WTC11 (cell line): Measurements from ENCODE around the gene YARS2.

Source experiments
- JUN ChIP-seq: sonication (generic); formaldehyde crosslinking; IDR thresholded peaks from 2 replicates; pipeline ENCODE4 v1.8.0; 2023; ENCODE audit warnings: mild to moderate bottlenecking, missing genetic modification reagents
- ZNF121 ChIP-seq: sonication (generic); formaldehyde crosslinking; IDR thresholded peaks from 2 replicates; pipeline ENCODE4 v1.8.0; 2023; ENCODE audit warnings: missing genetic modification reagents
- ZNF423 ChIP-seq: fragments of 250-450 bp; sonication (Bioruptor Pico); IDR thresholded peaks from 2 replicates; pipeline ENCODE4 v2.1.2; 2022; ENCODE audit warnings: mild to moderate bottlenecking, moderate library complexity
- TF ChIP-seq, protein P1 (sequence below): fragments of 200-600 bp; IDR thresholded peaks from 2 replicates; pipeline ENCODE4 v1.8.0; 2022; ENCODE audit warnings: antibody characterized with exemption
- TF ChIP-seq, protein P2 (sequence below): sonication (generic); formaldehyde crosslinking; conservative IDR thresholded peaks from 2 replicates; pipeline ENCODE4 v1.8.1; 2022; ENCODE audit warnings: mild to moderate bottlenecking, missing genetic modification reagents
- TF ChIP-seq, protein P3 (sequence below): sonication (generic); formaldehyde crosslinking; IDR thresholded peaks from 2 replicates; pipeline ENCODE4 v1.8.1; 2023; ENCODE audit warnings: mild to moderate bottlenecking, missing genetic modification reagents, moderate library complexity
- TF ChIP-seq, protein P4 (sequence below): sonication (generic); formaldehyde crosslinking; IDR thresholded peaks from 2 replicates; pipeline ENCODE4 v1.8.0; 2022; ENCODE audit warnings: mild to moderate bottlenecking, missing genetic modification reagents
- TF ChIP-seq, protein P5 (sequence below): sonication (generic); formaldehyde crosslinking; IDR thresholded peaks from 2 replicates; pipeline ENCODE4 v1.8.1; 2023; ENCODE audit warnings: mild to moderate bottlenecking, missing genetic modification reagents, borderline replicate concordance

DNA sequence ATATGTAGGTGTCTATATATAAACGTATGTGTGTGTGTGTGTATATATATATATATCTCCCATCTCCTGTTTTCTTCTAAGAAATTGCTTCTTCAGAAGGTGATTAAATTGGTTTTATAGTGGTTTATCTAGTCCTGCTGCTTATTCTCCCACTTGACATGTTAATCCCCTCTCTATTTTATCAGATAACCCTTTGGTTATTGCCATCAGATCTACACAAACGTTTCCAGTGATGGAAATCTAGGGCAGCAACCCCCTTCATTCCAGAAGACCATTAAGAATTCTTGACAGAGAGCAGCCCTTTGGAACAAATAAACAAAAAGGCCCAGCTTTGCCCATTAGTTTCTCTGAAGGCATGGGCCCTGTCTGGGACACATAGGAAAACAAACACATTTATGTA is 34.2 kb upstream of the YARS2 start:
- TF ChIP-seq, protein P1, sequence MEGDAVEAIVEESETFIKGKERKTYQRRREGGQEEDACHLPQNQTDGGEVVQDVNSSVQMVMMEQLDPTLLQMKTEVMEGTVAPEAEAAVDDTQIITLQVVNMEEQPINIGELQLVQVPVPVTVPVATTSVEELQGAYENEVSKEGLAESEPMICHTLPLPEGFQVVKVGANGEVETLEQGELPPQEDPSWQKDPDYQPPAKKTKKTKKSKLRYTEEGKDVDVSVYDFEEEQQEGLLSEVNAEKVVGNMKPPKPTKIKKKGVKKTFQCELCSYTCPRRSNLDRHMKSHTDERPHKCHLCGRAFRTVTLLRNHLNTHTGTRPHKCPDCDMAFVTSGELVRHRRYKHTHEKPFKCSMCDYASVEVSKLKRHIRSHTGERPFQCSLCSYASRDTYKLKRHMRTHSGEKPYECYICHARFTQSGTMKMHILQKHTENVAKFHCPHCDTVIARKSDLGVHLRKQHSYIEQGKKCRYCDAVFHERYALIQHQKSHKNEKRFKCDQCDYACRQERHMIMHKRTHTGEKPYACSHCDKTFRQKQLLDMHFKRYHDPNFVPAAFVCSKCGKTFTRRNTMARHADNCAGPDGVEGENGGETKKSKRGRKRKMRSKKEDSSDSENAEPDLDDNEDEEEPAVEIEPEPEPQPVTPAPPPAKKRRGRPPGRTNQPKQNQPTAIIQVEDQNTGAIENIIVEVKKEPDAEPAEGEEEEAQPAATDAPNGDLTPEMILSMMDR, result no peak
- TF ChIP-seq, protein P2, sequence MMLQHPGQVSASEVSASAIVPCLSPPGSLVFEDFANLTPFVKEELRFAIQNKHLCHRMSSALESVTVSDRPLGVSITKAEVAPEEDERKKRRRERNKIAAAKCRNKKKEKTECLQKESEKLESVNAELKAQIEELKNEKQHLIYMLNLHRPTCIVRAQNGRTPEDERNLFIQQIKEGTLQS, result no peak
- TF ChIP-seq ZNF121 (CRISPR knock-in tag) (no peak), ZNF423 (no peak), JUN (no peak)
- TF ChIP-seq, protein P3, sequence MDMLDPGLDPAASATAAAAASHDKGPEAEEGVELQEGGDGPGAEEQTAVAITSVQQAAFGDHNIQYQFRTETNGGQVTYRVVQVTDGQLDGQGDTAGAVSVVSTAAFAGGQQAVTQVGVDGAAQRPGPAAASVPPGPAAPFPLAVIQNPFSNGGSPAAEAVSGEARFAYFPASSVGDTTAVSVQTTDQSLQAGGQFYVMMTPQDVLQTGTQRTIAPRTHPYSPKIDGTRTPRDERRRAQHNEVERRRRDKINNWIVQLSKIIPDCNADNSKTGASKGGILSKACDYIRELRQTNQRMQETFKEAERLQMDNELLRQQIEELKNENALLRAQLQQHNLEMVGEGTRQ (CRISPR knock-in tag), result no peak
- TF ChIP-seq, protein P4, sequence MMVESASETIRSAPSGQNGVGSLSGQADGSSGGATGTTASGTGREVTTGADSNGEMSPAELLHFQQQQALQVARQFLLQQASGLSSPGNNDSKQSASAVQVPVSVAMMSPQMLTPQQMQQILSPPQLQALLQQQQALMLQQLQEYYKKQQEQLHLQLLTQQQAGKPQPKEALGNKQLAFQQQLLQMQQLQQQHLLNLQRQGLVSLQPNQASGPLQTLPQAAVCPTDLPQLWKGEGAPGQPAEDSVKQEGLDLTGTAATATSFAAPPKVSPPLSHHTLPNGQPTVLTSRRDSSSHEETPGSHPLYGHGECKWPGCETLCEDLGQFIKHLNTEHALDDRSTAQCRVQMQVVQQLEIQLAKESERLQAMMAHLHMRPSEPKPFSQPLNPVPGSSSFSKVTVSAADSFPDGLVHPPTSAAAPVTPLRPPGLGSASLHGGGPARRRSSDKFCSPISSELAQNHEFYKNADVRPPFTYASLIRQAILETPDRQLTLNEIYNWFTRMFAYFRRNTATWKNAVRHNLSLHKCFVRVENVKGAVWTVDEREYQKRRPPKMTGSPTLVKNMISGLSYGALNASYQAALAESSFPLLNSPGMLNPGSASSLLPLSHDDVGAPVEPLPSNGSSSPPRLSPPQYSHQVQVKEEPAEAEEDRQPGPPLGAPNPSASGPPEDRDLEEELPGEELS, result no peak
- TF ChIP-seq, protein P5, sequence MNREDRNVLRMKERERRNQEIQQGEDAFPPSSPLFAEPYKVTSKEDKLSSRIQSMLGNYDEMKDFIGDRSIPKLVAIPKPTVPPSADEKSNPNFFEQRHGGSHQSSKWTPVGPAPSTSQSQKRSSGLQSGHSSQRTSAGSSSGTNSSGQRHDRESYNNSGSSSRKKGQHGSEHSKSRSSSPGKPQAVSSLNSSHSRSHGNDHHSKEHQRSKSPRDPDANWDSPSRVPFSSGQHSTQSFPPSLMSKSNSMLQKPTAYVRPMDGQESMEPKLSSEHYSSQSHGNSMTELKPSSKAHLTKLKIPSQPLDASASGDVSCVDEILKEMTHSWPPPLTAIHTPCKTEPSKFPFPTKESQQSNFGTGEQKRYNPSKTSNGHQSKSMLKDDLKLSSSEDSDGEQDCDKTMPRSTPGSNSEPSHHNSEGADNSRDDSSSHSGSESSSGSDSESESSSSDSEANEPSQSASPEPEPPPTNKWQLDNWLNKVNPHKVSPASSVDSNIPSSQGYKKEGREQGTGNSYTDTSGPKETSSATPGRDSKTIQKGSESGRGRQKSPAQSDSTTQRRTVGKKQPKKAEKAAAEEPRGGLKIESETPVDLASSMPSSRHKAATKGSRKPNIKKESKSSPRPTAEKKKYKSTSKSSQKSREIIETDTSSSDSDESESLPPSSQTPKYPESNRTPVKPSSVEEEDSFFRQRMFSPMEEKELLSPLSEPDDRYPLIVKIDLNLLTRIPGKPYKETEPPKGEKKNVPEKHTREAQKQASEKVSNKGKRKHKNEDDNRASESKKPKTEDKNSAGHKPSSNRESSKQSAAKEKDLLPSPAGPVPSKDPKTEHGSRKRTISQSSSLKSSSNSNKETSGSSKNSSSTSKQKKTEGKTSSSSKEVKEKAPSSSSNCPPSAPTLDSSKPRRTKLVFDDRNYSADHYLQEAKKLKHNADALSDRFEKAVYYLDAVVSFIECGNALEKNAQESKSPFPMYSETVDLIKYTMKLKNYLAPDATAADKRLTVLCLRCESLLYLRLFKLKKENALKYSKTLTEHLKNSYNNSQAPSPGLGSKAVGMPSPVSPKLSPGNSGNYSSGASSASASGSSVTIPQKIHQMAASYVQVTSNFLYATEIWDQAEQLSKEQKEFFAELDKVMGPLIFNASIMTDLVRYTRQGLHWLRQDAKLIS (CRISPR knock-in tag), result no peak
